ENCODE measurements around the gene PNPLA7.

DNA sequence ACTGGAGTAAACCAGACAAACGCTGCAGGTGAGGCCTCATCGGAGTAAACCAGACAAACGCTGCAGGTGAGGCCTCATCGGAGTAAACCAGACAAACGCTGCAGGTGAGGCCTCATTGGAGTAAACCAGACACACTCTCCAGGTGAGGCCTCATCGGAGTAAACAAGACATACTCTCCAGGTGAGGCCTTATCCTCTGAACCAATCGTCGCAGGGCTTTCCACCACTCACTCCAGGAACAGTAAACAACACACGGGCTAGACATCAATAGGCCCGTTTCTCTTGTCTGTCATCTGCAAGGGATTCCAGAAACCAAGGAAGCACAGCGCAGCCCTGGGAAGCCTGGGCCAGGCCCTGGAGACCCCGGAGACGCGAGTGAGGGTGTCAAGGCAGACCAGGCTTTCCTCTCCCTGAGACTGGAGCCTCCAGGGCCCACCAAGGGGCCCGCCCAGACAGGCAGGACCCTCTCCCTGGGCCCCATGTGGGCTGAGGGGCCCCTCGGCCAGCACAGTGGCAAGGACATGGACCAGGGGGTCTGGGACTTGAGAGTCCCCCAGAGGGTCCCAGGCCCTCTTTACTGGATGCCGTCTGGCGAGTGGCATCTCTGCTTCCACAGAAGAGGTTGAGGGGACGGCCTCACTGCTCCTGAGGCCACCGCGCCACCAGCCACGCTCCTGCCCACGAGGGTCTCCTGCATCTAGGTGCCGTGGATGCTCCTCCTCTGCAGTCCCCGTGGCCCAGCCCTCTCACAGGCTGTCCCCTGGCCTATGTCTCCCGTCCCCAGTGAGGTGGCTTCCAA, 64.7 kb downstream of the PNPLA7 start:
- TF ChIP-seq POLR2AphosphoS5 (IDR thresholded peaks at IDR 0.05) (peak in 1 of 3 donors; percentile 7), POLR2A (IDR thresholded peaks at IDR 0.05) (no peak)

Data from spleen (tissue), 3 donors.